ENCODE measurements around the gene HEXIM2. TPM values are rescaled to one million over a fixed set of nuclear protein-coding genes. Genes with fewer than 3 reads are reported as not detected.

Gene HEXIM2
- total and polyA plus RNA-seq, 2 of the 13 experiments (the other 11 are each of a cell fraction or from before 2014, with no cell fraction given), result 27.1 to 32.4 TPM

DNA sequence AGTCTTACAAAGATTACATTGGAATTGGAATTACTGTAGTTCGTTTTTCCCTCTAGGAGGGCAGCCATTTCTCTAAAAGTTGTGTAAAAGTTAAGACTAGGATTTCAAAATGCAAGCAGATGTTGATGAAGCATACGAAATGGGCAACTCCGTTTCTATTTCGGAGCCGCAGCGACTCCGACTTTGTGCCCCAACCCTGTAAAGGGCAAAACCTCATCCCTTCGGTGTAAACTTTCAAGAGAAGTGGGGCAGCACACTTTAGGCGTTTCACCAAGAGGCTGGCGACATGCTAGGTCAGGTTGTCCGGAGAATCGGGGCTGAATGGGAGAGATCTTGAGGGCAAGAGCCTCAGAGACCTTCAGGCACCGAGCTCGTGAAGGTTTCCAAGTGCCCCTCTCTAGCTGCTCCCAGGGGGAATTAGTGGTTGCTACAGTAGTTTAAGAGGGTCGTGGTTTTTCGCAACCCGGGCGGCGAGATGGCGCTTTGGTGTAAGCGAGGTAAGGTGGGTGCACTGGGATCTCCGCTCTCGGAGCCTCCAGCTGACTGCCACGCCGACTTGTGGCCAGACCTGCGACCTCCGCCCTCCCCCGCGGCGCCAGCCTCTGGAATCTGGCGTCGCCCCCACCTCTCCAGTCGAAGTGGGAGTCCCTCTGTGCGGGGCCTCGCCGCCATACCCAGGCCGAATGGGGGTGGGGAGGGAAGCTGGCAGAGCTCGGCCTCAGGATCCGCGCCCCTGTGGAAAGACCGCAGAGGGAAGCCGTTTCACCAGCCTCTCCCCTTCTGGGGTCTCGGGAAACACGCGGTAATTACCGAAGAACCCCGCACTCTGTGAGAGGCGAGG is 1.0 kb upstream of the HEXIM2 start (continued):
- TF ChIP-seq, protein P1, sequence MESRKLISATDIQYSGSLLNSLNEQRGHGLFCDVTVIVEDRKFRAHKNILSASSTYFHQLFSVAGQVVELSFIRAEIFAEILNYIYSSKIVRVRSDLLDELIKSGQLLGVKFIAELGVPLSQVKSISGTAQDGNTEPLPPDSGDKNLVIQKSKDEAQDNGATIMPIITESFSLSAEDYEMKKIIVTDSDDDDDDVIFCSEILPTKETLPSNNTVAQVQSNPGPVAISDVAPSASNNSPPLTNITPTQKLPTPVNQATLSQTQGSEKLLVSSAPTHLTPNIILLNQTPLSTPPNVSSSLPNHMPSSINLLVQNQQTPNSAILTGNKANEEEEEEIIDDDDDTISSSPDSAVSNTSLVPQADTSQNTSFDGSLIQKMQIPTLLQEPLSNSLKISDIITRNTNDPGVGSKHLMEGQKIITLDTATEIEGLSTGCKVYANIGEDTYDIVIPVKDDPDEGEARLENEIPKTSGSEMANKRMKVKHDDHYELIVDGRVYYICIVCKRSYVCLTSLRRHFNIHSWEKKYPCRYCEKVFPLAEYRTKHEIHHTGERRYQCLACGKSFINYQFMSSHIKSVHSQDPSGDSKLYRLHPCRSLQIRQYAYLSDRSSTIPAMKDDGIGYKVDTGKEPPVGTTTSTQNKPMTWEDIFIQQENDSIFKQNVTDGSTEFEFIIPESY (CRISPR knock-in tag; IDR thresholded peaks at IDR 0.05), result no peak
- TF ChIP-seq ZFAT (CRISPR knock-in tag; conservative IDR thresholded peaks at IDR 0.05) (no peak), ZNF224 (CRISPR knock-in tag; IDR thresholded peaks at IDR 0.05) (no peak), ZNF775 (CRISPR knock-in tag; IDR thresholded peaks at IDR 0.05; ENCODE audit: borderline replicate concordance) (no peak), ZBTB8A (CRISPR knock-in tag; IDR thresholded peaks at IDR 0.05; ENCODE audit: borderline replicate concordance, low read depth) (no peak), MED1 (CRISPR knock-in tag; IDR thresholded peaks at IDR 0.05) (peak; percentile 63; the same call in 1 of the 2 replicates), ARID2 (CRISPR knock-in tag; IDR thresholded peaks at IDR 0.05; ENCODE audit: borderline replicate concordance) (no peak), AHR (CRISPR knock-in tag; IDR thresholded peaks at IDR 0.05) (no peak; the same call in none of the 2 replicates), ZNF17 (CRISPR knock-in tag; IDR thresholded peaks at IDR 0.05) (no peak), SMAD3 (CRISPR knock-in tag; IDR thresholded peaks at IDR 0.05) (no peak), RXRB (CRISPR knock-in tag; IDR thresholded peaks at IDR 0.05; ENCODE audit: borderline replicate concordance) (no peak), JUND (CRISPR knock-in tag; IDR thresholded peaks at IDR 0.05) (0 out of 2 replicates have a peak, but pooled peaks have one; percentile 10), SNRNP70 (IDR thresholded peaks at IDR 0.05; ENCODE audit: low read depth, low read length) (no peak), NFKB2 (CRISPR knock-in tag; IDR thresholded peaks at IDR 0.05; ENCODE audit: borderline replicate concordance) (peak; percentile 97), ZSCAN20 (CRISPR knock-in tag; IDR thresholded peaks at IDR 0.05; ENCODE audit: borderline replicate concordance) (peak; percentile 95), ARNTL (CRISPR knock-in tag; IDR thresholded peaks at IDR 0.05) (peak; percentile 88; the same call in 1 of the 2 replicates), PHF5A (CRISPR knock-in tag; IDR thresholded peaks at IDR 0.05; ENCODE audit: low read depth, unreplicated experiment) (no peak), CBX1 (IDR thresholded peaks at IDR 0.05; ENCODE audit: low read depth) (no peak), ZNF317 (CRISPR knock-in tag; IDR thresholded peaks at IDR 0.05) (0 out of 2 replicates have a peak, but pooled peaks have one; percentile 79)
- TF ChIP-seq, protein P2, sequence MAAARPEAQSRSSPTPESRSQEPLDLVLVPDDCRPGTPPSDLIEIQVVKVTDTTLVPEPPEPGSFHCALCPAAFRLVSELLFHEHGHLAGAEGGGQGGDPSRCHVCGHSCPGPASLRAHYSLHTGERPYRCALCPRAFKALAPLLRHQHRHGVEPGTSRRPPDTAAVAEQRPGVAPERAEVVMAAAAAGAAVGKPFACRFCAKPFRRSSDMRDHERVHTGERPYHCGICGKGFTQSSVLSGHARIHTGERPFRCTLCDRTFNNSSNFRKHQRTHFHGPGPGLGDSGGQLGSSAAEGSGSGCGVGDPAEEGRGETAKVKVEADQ (CRISPR knock-in tag; IDR thresholded peaks at IDR 0.05; ENCODE audit: borderline replicate concordance), result peak; percentile 11; the same call in 1 of the 2 replicates
- TF ChIP-seq, protein P3, sequence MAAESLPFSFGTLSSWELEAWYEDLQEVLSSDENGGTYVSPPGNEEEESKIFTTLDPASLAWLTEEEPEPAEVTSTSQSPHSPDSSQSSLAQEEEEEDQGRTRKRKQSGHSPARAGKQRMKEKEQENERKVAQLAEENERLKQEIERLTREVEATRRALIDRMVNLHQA (CRISPR knock-in tag; IDR thresholded peaks at IDR 0.05), result no peak
- TF ChIP-seq, protein P4, sequence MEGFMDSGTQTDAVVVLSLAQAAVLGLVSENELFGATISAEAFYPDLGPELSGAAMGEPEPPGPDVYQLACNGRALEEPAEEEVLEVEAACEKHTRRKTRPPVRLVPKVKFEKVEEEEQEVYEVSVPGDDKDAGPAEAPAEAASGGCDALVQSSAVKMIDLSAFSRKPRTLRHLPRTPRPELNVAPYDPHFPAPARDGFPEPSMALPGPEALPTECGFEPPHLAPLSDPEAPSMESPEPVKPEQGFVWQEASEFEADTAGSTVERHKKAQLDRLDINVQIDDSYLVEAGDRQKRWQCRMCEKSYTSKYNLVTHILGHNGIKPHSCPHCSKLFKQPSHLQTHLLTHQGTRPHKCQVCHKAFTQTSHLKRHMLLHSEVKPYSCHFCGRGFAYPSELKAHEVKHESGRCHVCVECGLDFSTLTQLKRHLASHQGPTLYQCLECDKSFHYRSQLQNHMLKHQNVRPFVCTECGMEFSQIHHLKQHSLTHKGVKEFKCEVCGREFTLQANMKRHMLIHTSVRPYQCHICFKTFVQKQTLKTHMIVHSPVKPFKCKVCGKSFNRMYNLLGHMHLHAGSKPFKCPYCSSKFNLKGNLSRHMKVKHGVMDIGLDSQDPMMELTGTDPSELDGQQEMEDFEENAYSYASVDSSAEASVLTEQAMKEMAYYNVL (CRISPR knock-in tag; IDR thresholded peaks at IDR 0.05; ENCODE audit: borderline replicate concordance), result peak; percentile 75; the same call in 1 of the 2 replicates
- TF ChIP-seq, protein P5, sequence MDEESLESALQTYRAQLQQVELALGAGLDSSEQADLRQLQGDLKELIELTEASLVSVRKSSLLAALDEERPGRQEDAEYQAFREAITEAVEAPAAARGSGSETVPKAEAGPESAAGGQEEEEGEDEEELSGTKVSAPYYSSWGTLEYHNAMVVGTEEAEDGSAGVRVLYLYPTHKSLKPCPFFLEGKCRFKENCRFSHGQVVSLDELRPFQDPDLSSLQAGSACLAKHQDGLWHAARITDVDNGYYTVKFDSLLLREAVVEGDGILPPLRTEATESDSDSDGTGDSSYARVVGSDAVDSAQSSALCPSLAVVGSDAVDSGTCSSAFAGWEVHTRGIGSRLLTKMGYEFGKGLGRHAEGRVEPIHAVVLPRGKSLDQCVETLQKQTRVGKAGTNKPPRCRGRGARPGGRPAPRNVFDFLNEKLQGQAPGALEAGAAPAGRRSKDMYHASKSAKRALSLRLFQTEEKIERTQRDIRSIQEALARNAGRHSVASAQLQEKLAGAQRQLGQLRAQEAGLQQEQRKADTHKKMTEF (CRISPR knock-in tag; IDR thresholded peaks at IDR 0.05), result no peak
